22Rv1 (cell line): Measurements from ENCODE around the gene BASP1.

ENCODE experiments used
- ZFX ChIP-seq: fragments of 450-650 bp; IDR thresholded peaks from 2 replicates; pipeline ENCODE4 v1.6.1; 2017; ENCODE audit warnings: antibody characterized with exemption, borderline replicate concordance
- TF ChIP-seq, protein P1 (sequence below): fragments of 450-650 bp; IDR thresholded peaks from 2 replicates; pipeline ENCODE4 v1.5.1; 2017; ENCODE audit warnings: mild to moderate bottlenecking

DNA sequence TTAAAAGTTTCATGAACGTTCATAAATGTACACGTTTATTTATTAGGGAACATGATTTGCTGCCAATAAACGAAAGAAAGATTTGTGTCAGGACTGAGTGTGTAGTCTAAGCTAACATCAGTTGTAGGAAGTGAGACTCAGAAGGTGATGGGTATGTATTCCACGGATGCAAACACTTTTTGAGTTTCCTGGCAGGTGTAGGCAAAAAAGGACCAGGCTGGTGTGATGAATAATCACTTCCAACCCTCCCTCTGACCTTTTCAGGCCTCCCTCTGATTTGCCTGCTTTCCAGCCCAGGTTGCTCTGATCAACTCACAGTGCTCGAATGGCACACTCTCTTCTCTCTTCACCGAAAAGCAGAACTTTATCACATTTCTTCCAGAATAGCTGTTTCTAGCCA is 51.8 kb downstream of the BASP1 start:
- TF ChIP-seq, protein P1, sequence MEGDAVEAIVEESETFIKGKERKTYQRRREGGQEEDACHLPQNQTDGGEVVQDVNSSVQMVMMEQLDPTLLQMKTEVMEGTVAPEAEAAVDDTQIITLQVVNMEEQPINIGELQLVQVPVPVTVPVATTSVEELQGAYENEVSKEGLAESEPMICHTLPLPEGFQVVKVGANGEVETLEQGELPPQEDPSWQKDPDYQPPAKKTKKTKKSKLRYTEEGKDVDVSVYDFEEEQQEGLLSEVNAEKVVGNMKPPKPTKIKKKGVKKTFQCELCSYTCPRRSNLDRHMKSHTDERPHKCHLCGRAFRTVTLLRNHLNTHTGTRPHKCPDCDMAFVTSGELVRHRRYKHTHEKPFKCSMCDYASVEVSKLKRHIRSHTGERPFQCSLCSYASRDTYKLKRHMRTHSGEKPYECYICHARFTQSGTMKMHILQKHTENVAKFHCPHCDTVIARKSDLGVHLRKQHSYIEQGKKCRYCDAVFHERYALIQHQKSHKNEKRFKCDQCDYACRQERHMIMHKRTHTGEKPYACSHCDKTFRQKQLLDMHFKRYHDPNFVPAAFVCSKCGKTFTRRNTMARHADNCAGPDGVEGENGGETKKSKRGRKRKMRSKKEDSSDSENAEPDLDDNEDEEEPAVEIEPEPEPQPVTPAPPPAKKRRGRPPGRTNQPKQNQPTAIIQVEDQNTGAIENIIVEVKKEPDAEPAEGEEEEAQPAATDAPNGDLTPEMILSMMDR = no peak
- TF ChIP-seq ZFX = no peak
